Jurkat, Clone E6-1 (cell line): ENCODE measurements around the gene DOCK4.

Source experiments
- DNase-seq: peaks from one replicate; pipeline ENCODE4 v3.0.0-alpha.2; 2011; ENCODE audit warnings: low read depth, low spot score
- H3K4me3 ChIP-seq: 2 replicates; pipeline ENCODE4 v1.5.1; 2011; ENCODE audit warnings: mild to moderate bottlenecking, low read length, control low read depth, moderate library complexity

Gene DOCK4

DNA sequence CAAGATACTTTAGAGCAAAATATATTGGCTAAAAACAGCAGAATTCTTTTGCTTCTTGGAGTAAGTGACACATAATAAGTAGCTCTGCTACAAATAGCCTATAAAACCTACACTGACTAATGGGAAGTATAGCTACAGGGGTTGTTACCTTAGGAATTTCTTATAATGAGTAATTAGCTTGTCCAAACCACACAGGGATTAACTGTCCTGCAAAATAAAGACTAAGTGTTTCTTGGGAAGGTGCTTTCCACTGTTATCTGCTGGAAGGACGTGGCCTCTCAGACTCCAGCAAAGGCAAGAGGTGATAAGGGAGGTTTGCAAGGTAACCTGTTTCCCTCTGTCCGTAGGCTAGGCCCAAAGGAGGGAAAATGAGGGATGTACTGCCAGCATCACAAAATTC lies 302.4 kb downstream of the DOCK4 start:
- H3K4me3 ChIP-seq: no peak overlapping the region
- no peak for DNase-seq

DNA sequence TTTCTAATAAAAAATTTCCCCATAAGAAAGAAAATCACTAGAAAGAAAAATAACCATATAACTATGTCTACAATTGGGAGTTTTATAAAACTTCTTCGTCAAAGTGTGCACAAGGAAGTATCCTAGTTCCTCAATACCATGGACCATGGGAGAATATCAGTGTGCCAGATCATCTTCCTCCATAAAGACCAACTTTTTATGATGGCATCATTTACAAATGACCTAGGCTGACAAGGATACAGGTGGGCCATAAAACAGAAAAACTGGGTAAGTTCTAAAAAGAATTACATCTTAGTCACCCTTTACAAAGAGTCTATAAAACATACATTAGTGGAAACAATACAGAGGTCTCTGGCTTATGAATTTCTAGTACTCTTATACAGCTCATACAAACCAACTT lies 303.2 kb downstream of the DOCK4 start:
- H3K4me3 ChIP-seq: no peak overlapping the region
- no peak for DNase-seq

DNA sequence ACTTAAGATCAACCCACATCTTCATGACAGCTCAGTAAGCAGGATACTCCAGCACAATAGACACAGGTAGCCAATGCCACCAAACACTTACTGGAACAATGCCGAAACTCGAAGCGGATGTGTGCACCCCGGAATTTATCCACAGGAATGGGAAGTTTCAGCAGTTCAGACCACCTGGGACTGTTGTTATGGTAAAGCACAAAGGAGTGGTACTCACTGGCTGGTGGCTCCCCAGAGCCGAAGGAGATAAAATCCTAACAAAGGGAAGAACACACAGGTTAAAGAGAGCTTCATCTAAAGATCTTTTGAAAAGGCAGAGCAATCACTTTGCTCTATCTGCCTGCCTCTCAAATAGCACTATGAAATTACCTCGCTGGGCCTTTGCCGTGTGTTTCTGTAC lies 305.9 kb downstream of the DOCK4 start:
- no peak for DNase-seq
- H3K4me3 ChIP-seq: no peak overlapping the region

DNA sequence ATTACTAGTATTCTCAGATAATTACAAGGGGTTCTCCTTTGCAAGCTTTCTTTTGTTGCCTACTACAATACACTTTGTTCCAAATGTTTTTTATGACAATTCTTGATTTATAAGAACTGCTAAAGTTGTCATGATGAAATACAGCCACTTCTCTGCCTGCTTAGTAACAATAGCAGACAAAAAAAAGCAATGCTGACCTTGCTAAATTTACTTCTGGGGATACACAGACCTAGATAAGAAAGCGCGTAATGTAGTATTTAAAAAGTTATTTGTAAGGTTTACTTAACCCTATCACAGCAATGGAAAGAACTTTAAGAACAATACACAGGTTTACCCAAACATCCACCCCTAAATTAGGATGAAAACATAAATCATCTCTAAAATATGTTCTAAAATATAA lies 311.1 kb downstream of the DOCK4 start:
- H3K4me3 ChIP-seq: no peak overlapping the region
- DNase-seq: no peak

DNA sequence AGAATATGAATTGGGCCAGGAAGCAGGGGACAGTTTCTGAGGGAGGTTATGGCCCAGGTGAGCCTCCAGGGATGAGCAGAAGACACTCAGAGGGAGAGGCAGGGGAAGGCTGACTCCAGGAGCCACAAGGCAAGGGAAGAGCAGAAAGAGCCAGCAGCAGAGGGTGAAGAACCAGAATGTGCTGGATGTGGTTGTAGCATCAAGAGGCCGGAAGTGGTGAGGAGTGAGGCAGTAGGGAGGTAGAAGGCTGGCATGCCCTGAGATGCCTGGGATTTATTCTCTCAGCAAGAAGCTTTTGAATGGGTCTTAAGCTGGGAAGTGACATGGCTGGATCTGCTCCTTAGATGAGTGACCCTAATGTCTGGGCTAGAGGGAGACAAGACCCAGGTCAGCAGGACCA lies 311.7 kb downstream of the DOCK4 start:
- no peak overlapping the region for H3K4me3 ChIP-seq
- DNase-seq: peak; percentile 74

DNA sequence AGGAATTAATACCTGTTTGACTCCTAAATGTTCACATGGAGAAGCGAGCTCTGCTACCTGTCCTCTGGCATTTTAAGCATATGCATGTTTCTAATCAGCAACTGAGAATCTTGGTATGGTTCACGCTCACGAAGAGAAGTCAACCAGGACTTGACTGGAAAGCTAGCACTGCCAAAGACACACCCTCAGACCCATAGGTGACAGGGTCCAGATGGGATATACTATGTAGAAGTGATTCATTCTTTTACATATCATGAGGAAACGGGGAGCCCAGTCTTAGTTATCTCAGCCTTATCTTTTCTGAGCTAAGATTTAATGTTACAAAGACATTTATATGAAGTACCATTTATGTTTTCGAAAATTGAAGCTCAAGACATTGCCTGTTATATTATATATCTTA lies 313.0 kb downstream of the DOCK4 start:
- H3K4me3 ChIP-seq: no peak overlapping the region
- DNase-seq: no peak

DNA sequence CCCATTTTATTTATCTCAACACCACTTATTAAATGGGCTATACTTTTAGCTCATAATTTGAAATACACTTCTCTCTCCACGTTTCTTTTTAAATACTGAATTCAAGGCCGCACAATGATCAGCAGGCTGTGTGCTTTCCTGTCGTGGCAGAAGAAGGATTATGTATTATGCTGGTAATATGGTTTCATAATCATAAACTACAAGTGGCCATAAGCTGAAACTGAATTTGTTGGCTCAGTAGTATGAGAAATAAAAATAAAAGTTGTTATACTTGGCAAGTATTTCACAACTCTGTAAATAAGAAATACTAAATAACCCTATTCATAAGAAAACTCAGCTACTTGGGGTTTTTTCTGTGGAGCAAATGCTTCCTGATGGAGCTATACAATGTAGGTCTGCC lies 313.6 kb downstream of the DOCK4 start:
- no peak for DNase-seq
- H3K4me3 ChIP-seq: no peak overlapping the region

DNA sequence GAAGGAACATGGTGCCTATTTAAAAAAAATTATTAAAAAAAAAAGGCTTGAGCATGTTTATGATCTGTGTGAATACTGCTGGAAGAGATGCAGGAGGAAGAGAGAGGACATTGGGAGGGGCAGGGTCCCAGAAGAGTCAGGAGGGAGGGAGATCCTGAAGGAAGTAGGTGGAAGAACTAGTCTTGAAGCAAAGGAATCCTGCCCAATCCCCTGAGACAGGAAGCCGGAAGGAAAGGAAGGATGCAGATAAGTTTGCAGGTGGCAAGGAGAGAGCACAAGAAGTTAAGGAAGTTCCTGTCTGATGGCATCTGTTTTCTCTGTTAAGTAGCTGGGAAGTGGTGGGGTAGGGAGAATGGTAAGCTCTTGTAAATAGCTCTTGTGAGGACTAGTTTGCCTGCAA lies 318.5 kb downstream of the DOCK4 start:
- H3K4me3 ChIP-seq: no peak overlapping the region
- no peak for DNase-seq

DNA sequence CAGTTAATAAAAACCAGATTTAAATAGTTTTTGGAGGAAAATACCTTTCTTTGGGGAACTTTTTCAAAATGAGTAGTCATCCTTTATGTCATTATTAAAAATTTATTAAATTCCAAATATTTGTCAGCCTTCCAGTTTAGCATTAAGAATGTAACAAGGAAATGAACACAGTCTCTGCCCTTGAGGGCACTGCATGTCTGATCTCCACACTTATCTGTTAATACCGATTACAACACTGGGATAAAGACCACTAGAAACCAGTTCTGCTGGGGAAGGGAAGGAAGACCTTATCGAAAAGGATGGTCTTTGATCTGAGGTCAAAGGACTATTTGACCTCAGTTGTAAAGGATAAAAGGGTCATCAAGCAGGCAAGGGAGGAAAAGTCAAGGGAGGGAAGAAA lies 320.0 kb downstream of the DOCK4 start:
- no peak overlapping the region for H3K4me3 ChIP-seq
- DNase-seq: no peak

DNA sequence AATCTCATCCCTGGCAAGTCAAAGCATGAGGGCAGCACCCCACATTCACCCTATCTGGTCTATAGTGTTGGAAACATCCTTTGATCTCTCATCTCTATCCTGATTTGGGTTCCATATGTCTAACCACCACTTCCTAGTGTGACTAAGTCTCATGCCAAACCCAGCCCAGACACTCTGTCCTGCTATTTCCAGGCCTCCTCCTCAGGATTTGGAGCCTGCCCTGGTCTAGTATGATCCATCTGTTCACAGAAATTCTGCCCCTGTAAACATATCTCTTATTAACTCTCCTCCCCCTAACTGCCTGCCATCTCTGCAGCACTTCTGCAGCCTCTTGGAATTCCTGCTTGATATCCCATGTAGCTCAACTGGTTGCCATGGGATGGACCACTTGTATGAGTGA lies 323.0 kb downstream of the DOCK4 start:
- DNase-seq: no peak
- H3K4me3 ChIP-seq: no peak overlapping the region

DNA sequence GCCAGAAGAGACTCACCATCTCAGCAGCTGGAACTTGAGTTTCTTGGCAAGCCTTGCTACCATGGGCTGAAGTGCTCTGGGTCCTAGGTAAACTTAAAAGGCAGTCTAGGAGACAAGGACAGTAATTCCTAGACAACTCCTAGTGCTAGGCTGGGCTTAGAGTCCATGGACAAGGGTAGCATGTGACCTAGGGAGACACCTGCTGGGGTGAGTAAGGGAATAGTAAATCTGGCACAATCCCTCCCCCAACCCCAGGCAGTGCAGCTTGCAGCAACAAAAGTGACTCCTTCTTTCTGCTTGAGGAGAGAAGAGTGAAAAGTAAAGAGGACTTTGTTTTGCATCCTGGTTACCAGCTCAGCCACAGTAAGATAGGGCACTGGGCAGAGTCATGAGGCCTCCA lies 327.4 kb downstream of the DOCK4 start:
- no peak for DNase-seq
- H3K4me3 ChIP-seq: no peak overlapping the region

DNA sequence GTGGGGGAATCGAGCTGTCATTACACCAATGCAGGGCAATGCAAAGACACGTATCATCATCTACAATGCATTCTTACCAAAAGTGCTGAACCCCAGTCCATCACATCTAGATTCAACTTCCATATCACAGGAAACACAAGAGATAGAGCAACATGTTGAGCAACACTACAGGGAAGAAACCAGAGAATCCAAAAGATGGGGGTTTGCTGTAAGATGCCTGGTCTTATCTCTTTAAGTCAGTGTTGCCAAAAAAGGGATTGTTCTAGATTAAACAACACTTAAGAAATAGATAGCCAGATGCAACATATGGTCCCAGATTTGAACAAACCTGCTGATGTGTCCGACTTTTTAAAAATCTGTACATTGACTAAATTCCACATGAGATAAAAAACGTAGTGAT lies 328.3 kb downstream of the DOCK4 start:
- H3K4me3 ChIP-seq: no peak overlapping the region
- DNase-seq: no peak

DNA sequence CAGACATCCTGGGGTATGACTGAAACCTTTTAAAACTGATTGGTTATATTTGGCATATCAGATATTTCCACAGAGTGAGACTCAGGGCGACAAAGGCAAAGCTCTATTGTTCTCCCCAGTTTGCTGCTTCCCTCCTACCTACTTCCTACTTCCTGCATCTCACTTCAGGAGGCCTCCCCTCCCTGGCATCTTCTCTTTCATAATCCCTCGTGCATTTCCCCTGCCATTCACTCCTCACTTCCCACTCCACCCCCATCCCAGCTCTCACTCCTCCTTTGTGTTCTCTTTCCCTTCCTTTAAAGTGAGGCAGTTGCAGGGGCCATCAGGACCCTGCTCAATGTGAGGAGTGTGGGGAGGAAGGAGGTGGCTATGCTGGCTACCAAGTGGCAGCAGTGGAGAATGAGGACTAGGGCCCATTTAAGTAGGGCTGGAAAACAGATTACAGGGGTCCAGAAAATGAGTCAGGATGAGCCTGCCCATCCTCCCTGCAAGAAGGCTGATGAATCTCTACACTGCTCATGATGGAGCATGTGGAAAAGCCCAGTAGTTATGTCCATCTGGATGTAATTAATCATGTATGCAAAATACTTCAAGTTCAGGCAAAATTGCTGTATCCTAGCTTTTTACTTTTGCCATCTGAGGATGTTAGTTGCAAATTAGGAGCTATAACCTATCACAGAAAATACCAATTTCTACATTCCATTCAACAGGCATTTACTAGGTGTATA lies 332.1 kb downstream of the DOCK4 start:
- H3K4me3 ChIP-seq: no peak overlapping the region
- DNase-seq: no peak

DNA sequence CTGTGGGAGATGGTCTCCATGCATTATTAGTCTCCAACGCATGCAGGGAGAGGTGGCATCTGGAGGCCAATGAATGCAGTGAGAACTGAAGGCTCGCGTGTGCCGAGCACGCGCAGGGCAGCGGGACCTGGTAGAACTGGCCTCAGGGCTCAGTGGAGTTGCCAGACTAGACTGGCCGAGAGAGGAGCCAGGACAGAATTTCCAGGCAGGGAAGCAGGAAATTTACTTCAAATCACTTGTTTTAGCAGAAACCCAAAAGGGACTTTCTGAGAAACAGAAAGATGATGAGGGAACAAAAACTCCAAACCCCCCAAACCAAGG lies 332.9 kb downstream of the DOCK4 start:
- no peak overlapping the region for H3K4me3 ChIP-seq
- no peak for DNase-seq

DNA sequence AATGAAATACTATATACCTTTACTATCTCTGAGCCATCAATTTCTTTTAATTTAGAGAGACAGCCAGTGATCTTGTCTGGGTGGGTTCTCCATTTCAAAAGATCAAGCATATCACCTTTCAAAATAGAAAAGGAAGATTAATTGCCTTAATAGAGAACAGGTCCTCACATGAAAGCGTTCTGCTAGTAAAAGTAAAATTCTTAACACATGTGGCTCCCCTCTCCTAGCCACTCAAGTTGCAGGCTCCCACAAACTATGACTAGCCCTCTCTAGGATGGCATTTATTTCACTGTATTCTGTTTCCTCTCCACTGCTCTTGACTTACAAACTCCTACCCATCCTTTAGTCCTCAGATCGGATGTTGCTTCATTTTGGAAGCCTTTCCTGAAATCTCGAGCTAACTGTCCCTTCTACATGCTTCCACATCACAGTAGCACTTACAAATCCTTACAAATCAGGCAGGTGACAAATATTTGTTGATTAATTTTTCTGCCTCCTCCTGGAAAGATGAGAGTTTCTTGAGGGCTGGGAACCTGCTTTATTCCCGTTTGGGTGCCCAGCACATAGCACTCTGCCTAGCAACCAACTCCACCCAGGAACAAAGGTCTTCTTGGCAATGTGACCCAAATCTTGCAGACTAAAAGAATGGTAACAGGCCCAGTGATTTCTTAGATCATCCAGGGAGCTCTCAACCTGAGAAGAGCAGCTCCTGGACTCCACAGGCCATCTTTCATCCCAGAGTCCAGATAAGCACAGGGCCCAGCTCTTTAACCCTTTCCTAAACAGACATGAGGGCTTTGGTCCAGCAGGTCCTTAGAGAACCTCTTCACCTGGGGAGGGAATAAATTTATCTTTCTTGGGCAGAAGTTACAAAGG lies 333.5 kb downstream of the DOCK4 start:
- DNase-seq: no peak
- H3K4me3 ChIP-seq: no peak overlapping the region

DNA sequence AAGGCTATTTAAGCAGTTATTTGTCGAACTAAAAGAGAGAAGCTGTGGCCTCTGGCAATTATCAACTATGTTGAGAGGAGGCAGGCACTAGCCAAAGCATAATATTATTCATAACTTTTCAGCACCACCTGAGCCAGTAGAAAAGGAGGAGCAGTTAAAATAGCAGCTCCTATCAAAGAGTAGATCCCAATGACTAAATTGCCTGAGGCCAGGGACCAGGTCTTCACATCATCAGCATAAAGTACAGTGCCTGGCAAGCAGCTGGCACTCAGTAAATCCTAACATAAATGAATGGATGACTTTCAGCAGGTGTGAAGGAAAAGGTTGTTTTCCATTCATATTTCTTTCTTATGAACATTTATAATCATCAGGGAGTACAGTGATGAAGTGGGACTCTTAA lies 334.9 kb downstream of the DOCK4 start:
- H3K4me3 ChIP-seq: no peak overlapping the region
- DNase-seq: no peak

DNA sequence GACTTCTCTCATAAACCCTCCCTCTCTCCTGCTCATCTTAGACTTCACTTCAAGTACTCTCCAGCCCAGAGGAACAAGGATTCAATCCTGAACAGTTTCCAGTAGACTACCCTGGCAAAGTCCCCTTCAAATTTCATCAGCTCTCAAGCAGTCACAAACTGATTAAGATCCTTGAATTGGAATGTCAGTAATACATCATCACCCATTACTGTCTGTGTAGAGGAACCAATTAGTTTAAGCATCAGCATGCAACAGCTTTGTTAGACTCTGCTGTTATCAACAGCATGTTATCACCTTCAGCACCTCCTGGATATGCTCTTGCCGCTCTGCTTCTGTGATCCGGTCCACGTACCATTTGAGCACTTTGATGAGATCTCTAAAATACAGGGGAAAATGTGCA lies 336.9 kb downstream of the DOCK4 start:
- DNase-seq: no peak
- H3K4me3 ChIP-seq: no peak overlapping the region

DNA sequence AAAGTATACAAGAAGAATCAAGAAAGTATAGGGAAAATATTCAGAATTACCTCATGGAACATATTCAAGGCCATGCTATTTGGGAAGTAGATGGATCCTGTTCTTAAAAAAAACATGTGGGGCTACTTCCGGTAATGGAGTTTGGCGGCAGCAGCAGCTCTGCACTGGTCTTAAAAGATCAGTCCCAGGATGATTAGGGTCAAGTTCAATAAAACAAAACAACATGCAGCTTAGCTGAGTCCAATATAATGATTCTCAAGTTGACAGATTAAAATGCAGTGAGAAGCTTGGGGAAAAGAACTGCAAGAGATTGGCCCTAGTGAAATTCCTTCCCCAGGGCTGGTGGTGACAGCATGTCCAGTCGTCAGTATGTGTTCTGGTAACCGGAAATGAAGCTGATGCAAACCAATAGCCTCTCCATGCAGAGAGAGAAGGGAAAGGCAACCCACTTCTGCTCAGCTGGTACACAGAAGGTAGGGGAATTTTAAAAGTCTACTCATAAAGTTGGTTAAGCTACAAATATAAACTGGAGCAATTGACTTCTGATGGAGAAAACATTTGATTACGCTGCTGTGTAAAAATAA lies 338.8 kb downstream of the DOCK4 start:
- H3K4me3 ChIP-seq: no peak overlapping the region
- no peak for DNase-seq

DNA sequence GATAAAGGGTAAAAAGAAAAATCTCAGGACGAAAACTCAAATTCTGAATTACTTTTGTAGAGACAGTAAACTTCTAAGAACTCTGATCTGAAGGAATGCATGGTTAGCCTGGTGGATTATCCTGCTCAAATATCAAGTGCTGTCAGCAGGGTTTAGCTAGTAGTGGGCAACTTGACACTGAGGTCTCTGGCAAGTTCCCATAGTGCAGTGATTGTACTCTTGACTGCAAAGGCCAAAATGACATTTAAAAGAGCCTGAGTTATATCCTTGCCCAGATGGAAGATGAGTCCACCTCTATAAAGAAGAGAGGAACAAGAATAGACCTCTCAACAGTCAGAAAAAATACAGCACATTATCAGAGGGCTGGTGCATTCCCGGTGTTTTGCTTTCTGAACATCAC lies 339.4 kb downstream of the DOCK4 start:
- DNase-seq: no peak
- H3K4me3 ChIP-seq: no peak overlapping the region

DNA sequence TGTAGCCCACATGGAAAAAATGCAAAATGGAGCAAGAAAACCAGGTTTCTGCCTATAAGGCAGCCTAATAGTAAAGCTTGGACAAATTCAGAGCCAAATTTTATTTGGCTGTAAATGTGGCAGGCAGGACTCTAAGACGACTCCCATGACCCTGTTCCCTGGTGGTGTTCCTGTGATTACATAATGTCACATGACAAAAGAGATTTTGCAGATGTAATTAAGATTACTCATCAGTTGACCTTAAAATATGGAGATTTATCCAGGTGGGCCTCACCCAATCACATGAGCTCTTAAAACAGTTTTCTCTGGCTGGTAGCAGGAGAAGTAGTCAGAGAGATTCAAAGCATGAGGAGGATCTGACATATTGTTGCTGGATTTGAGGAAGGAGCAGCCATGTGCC lies 340.8 kb downstream of the DOCK4 start:
- no peak for DNase-seq
- H3K4me3 ChIP-seq: no peak overlapping the region
